ENCODE measurements around the gene ZNF462.

Gene ZNF462

DNA sequence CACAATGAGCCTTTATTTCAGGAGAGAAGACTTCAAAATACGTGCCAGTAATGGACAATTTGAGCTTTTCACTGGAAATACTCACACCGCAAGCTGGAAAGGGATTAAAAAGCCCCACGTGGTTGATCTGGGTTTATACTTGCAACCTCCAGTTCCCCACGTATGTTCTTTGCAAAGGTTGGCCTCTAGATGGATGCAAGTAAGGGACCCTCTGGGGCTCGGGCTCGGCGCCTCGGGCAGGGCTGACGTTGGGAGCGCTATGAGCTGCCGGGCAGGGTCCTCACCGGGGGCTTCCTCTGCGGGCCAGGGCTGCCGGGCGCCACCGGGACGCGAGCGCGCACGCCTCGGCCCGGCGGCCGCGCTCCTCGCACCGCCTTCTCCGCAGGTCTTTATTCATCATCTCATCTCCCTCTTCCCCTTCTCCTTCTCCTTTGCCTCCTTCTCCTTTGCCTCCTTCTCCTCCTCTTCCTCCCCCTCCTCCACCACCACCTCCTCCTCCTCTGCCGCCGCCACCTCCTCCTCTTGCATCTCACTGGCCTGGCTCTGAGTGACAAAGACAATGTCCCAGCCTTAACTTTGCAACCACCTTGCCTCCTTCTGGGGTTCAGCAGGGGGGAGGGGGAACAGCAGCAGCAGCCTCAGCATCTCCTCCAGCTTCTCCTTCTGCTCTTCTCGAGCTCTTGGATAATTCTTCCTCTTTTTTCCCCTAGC lies 701 bp upstream of the ZNF462 start:
- DNase-seq: no peak

DNA sequence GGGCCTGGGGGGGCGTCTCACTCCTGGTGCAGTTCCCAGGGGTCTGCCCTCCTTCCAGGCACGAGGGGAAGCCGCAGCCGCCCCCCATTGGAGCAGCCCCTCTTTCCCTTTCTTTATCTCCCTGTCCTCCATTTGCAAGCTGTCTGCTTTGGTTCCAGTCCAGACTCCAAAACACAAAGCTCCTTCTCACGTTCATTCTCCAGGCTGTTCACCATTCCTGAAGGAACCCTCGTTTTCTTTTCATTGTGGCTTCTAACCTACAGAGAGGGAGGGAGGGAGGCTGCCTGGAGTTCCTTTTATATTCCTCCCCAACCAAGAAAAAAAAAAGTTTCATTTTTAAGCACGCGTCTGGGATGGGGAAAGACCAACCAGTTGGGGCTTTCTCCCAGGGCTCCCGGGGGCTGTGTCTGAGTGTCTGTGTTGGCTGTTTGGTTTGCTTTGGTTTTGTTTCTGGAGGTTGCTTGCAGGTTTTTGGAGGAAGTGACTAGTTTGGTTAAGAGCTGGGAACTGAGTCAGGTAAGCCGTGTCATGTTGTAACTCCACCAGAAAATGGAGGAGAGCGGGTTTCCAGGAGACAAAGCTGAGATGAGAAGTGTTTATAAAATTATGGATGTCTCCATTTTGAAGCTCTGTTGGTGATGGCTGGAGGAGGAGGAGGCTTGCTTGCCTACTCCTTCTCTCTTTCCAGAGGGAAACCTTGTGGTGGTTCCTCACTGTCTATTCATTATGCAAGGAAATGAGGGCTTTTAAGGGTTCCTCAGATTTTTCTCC lies 1.6 kb downstream of the ZNF462 start:
- DNase-seq: no peak

DNA sequence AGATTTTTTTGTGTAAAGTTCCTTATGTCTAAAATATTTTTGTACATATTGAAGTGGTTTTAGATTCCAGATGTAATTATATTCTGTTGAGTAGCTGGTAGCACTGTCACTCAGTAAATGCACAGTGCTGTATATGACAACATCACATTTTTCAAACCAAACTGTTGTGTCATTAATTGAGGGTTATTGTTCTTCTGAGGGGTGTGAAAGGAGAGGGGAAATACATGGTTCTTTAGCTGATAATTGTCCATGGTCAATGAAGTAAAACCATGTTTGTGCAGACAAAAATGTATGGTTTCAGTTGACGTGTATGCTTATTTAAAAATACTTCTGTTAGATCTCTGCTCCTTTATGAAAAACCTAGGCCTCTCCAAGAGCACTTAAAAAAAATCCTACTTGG lies 3.3 kb downstream of the ZNF462 start:
- no peak for DNase-seq

DNA sequence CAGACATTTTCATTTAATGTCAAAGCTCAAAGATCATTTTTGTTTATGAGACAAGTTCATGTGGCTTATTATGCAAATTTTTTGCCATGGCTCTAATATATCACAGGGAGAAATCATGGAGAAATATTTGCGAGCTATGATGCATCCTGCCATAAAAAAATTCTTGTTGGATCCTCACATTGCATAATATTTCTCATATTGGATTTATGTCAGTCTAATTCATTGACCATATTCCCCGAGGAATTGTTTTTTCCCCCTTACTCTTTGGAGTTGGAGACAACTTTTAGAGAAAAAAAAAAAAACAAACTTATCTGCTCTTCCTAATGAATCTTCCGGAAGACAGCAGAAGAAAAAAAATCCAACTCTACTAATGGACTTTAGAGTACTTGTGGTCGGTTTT lies 4.3 kb downstream of the ZNF462 start:
- DNase-seq: no peak

DNA sequence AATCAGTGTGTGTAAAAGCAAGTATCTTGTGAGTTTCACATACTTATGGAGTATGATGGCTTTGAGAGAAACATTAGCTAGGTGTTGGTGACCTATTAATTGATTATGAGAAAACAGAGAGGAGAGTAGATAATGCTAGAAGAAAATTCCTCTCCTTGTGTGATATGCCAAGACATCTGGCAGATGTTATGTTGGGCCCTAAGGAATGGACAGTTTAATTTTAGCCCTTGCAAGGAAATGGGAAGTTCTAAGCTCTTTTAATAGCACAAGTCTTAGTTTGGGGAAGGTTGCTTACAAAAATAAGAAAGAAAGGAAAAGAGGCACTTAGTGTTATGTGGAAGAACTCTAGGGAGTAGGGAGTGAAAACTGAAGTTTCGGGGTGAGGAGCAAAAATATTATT lies 5.1 kb downstream of the ZNF462 start:
- DNase-seq: no peak

DNA sequence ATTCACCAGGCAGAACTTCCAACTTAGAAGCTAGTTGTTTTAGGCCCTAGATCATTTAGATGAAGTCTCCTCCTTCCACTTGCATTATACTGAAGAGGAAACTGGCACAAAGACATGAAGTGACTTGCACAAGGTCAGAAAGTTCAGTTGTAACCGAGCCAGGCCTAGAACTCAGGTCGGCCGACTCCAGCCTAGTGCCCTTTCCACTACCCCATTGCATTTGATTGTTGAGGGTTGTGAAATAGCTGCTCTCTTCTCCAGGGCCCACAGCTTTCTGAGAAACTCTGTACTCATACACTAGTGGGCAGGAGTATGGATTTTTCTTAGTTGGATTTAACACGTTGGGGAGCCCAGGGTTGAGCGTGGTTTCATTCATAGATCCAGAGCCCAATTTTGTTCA lies 5.6 kb downstream of the ZNF462 start:
- no peak for DNase-seq

DNA sequence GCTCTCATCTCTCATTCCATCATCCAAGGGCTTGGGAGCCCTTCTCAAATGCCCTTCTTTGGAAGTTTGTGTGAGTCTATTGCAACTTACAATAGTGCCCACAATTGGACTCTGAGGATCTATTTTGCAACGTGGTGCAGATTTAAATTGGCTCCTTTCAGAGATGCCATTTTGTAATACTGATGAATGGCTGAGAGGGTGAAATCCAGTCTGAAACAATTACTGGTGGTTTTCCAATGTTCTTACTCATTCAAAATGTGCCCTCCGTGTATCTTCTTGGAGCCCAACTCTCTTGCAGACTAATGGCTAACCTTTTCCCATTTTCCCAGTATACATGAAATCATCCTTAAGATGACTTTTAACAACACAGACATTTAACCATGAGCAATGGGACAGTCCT lies 6.1 kb downstream of the ZNF462 start:
- no peak for DNase-seq

DNA sequence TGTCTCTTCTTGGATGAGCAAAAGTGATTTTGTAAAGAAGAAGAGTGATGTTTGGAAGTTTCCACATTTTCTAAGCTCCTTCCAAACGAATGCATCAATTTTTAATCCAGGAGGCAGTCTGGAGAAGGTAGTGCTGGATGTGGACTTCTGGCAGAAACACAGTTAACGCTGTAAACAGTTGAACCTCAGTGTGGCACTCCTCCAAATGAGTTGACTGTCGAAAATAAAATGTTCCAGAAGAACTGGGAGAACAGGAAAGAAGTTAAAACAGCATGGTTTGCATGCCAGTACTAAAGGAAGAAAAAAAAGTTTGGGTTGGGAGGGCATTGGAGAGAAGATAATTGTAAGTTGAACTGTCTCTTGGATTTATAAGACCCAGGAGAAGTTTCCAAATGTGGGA lies 6.5 kb downstream of the ZNF462 start:
- no peak for DNase-seq

DNA sequence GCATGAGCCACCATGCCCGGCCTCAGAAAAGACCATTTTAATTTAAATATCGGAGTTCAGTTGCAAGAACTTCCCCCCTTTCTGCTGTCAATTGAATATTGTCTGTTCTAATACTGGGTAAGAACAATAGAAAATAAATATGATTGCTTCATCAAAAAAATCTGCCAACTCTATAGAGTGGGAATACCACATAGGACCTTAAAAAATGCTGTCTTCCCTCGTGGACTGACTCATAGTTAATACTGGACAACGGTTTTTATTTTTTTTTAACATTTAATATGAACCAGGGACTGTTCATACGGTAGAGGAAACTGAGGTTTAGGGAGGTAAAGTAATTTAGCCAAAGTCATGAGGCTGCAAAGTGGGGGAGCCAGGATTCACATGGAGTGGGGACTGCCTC lies 9.7 kb downstream of the ZNF462 start:
- DNase-seq: no peak

DNA sequence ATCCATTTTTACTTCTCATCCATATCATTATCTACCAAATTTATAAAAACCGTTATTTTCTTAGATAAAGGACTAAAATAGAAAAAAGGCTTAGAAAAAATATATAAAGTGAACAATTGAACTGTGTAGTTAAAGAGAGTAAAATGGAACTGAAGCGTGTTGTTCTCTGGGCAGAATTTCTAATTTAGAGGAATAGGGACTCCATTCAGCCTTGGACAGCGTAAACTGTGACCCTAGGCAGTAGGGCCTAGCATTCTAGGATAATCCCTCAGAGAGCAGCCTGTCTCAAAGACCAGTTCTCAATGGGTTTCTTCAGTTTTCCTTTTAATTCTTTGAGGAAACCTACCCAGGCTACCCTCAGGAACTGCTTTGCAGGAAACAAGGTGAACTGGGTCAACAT lies 11.1 kb downstream of the ZNF462 start:
- DNase-seq: no peak

DNA sequence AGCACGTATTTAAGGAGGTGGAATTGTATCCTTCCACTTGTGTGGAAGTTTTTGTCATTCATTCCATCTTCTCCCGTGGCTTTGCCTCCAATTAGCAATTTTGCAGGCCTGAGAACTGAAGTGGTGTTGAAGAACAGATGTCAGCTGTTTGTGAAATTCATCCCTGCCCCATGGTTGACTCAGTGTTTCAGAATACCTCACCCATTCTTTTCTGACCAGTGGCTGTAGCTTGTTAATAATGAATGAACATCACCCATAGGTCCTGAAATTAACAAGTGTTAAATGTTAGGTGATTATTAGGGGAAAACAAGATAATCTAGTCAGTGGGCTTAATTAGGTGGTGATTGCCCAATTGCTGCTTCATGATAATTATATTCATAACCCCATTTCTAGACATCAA lies 11.7 kb downstream of the ZNF462 start:
- no peak for DNase-seq

DNA sequence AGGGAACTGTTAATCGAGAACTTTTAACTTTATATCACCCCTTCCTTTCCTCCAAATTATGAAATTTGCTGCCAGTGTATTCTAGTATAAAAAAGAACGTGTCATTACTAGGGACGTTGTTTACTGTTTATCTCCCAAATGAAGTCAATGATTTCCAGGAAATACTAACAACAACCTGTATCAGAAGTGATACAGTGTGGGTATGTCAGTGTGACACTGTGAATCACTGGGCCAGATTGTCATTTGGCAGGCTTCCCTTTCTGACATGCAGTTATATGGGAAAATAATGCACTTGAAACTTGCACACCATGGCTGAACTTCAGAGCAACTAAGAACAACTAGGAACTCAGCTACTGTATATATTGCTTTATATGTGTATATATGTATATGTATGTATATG lies 12.6 kb downstream of the ZNF462 start:
- DNase-seq: no peak

DNA sequence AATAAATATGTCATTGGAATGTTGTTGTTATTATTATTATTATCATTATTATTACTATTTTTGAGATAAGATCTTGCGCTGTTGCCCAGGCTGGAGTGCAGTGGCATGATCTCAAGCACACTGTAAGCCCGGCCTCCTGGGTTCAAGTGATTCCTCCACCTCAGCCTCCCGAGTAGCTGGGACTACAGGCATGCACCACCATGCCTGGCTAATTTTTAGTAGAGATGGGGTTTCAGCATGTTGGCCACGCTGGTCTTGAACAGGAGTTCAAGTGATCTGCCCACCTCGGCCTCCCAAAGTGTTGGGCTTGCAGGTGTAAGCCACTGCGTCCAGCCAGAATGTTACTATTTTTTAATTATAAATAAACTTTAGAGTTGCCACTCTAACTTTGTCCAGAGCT lies 14.4 kb downstream of the ZNF462 start:
- DNase-seq: no peak

DNA sequence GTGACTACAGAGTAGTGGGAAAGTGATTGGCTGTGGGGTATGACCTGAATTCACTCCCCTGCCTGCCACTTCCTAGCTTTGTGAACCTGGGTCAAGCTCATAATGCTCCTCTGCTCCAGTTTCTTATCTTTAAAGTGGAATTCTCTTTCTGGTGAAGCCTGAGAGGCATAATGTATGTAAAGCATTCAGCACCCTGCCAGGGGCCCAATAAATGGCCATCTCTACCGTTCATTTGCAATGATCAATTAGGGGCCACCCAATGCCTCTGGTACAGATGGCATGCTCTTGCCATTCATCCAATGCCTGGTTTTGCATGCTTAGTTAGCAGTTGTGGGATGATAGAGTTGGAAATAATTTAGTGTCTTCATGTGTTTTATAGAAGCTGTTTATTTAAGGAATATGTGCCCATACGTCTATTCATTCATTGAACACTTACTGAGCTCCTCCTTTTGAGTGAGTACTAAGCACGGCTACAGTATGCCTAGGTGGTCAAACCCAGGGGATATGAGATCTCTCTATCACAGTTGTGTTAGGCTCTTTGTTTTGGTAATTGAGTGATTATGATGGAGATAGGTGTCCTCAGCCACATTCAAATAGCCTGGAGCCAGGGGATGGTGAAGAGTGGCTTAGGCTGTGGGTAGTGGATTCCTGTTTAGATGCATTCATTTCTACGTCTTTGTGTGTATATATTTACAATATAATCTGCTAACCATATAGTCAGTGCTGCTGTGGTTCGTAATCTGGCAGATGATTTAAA lies 15.3 kb downstream of the ZNF462 start:
- no peak for DNase-seq

DNA sequence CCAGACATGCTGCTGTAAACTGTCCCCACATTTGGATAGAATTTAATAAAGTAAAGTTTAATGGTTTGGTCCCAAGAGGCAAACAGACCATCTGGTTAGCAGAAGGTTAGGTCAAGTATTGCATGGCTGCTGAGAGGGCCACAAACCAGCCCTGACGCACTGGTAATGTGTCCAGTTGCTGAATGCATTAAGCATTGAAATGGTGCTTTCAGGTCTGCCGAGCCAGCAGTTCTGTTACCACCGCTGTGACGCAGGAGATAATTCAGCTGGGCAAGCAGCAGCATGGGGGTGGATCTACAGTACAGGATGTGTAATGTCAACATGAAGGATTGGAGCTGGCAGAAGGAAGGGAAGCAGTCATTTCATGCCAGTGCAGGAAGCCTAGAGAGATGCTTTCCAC lies 16.0 kb downstream of the ZNF462 start:
- no peak for DNase-seq

DNA sequence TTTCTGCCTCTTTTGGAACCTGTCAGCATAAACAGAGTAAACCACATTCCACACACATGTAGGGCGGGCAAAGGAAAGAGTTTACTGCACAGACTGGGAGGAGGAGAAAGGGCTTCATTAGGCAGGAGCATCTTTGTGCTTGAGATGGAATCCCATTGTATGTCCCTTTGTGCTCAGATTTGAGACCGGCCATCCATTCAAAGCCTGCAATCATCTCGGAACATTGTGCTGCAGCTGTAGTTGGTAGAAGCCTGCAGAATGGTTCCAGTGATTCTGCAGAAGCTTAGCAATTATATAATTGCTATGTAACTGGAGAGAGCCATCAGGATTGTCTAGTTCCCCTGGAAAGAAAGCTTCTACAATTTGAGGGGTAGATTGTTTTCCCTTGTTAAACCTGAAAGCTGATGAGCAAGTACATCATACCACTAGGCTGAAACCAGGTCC lies 16.5 kb downstream of the ZNF462 start:
- no peak for DNase-seq

DNA sequence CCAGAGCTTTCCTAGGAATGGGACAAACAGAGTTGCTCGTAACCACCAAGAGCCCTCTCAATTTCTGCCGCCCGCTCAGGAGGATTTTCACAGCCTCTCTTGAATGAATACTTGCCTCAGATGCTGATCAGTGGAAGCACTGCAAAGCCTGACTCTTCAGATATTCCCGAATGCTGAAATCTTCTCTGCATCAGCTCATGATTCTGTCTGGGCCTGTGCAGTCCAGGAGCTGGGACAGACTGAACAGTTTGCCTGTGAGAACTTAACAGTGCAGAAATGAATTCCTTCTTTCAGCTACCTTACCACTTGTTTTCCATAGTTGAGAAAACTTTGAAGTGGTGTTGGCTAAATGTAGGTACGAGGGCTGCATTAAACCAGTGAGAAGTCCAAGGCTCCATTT lies 17.1 kb downstream of the ZNF462 start:
- no peak for DNase-seq

DNA sequence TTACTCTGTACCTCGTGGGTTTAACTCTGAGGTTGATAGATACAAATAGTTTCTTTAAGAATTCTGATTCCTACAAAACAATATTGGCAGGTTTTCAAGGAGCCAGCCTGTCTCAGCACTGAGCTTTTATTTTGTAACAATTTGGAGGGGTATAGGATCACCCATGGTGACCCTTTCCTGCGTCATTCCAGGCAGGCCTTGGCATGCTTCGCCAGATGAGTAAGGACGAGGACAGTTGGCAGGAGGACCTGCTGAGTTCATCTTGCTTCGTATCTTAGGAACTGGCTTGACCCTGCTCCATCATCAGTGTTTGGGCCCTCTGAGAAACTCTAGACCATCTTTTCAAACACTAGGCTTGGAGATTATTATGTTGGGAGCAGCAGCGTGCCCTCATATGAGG lies 17.9 kb downstream of the ZNF462 start:
- no peak for DNase-seq

DNA sequence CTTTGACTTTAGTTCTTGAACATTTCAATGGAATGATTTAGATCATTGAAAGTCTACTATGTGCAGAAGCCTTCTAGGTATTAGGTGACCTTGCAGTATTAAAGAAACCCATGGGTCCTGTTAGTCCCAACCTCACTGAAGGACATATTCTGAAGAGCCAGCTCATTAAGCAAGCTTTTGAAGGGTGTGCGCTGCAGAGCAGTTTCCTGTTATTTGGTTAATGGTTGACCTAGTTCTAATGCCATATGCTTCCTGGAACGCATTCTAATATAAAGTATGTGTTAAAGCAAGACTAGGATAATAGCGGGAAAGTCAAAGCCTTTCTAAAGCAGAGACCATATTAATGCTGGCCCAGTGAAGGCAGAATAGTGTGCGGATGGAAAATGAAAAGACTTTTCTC lies 20.1 kb downstream of the ZNF462 start:
- no peak for DNase-seq

DNA sequence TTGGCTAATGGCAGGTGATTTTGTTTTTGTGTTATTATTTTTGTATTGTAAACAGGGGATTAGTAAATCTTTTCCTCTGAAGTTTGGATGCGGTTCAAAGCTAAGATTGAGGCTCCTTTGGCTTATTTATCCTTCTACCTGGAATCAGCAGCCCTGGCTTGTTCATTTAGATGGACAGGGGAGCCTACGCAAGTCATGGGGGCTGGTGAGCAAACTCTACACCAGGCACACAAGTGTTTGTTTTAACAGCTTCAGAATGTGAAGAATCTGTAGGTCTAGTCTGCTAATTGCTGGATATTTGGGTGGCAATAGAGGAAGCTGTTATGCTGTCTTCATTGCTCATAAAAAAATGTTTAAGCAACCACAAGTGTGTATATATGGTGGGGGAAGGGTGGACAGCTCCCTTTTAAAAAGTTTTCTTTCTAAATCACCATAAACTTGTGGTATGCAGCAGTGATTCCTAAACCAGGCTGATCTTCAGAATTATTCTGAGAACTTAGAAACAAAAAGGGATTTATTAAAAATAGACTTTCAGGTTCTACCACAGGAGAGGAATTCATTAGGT lies 20.7 kb downstream of the ZNF462 start:
- DNase-seq: no peak

DNA sequence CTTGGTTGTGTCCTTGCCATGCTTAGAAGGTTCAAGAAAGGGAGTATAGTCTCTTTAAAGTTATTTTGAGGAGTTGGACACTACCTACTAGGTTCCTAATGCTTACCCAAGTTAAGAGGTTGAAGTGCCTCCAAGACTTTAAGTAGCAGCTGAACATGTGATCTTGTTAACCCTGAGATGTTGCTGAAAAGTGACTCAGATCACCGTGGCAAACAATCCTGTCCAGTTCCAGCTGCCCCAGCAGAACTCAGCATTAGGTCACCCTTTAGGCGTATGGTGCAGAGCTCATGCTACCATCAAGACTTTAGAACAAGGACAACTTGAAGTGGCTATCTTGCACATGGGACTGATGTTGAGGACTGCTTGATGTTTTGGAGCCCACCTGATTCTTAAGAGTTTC lies 22.5 kb downstream of the ZNF462 start:
- no peak for DNase-seq

DNA sequence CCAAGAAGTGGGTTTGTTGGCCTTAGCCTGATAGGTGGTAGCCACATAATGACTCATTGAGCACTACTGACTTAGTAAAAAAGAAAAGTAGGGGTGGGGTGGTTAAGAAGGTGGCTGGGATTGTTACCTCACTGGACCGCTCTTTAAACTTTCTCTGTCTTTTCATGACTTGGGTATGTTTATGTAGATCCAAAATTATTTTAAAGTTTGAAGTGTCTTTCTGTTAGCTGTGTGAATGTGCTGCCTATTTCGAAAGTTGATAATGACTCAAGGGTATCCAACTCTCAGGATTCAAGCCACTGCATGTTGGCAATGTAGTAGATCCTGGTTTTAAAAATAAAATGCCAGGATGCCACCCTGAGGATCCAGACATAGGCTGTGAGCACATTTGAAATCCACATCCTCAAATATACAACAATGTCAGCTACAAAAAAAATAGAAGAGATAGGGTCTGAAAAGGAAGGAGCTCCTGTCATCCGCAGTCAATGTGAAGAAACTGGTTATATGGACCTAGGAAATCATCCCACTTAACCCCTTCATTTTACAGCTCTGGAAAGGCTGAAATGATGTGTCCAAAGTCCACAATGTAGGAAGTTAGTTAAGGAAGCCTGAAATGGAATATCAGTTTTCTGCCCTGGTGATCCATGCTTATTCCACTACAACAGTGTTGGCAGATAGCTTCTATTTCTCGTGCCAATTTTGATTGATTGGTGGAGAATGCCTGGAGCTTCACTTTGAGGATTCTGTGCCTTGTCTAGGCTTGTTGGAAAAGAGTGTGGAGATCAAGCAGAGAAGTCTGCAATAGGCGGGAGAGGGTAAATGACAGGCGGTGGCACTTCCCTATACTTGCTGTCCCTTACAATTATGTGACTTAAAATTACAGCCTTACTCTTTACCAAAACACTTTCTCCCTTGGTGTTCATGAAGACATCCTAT lies 23.4 kb downstream of the ZNF462 start:
- DNase-seq: no peak

DNA sequence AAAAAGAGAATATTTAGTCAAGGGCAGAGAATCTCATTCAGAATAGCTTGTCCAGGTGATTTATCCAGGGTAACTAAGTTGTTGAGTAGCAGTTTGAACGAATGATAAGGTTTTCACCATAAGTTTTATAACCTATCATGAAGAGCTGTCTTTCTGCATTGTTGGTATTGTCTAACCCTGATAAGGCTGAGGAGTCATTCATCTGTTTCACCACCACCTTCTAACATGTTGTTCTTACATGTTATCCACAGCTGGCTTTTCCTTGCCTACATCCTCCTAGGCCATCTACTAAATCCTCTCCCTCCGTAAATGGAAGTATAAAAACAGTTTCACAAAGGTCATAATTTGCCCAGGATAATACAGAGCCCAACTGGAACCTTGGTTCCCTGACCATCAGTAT lies 24.1 kb downstream of the ZNF462 start:
- no peak for DNase-seq

Data from stimulated activated CD8-positive, alpha-beta memory T cell treated with anti-CD3 and anti-CD28 coated beads, Interleukin-4, amount 100 ng/mL, for 48 hours (primary cell).